HepG2 (cell line): Measurements from ENCODE around the gene NRG3. TPM values are rescaled to one million over a fixed set of nuclear protein-coding genes. Genes with fewer than 3 reads are reported as not detected.

Experiments used
- ATAC-seq: fragments of 200-7000 bp; cut with Tn5 transposase; 3 replicates; pipeline ENCODE4 v1.9.1; 2020; ENCODE audit warnings: mild to moderate bottlenecking, moderate library complexity
- BruUV-seq: library from RNA; stranded (reverse); fragments of 400-500 nt; replicated peaks from 2 replicates; lab custom pipeline; 2021; lab: Mats Ljungman, UMichigan
- CTCF ChIA-PET: fragments of 300-600 bp; formaldehyde crosslinking; extraction: SDS; loops from one replicate; lab custom pipeline; 2021; ENCODE audit warnings: low total read pairs, inconsistent platforms, low intra/inter-chr PET ratio; lab: Yijun Ruan, JAX
- POLR2A ChIA-PET: fragments of 350-600 bp; sonication (Branson Sonifier 250); formaldehyde crosslinking; loops from one replicate; lab custom pipeline; 2020; ENCODE audit warnings: antibody characterized with exemption, inconsistent platforms; lab: Yijun Ruan, JAX
- DNase-seq: peaks from one replicate; pipeline ENCODE4 v3.0.0-alpha.2; 2015; ENCODE audit warnings: low spot score
- FAIRE-seq: peaks from 3 replicates; lab custom pipeline; 2011; peaks lifted over from hg19 to GRCh38; lab: Jason Lieb, UNC
- H2AFZ ChIP-seq: one replicate; pipeline ENCODE4 v1.6.1; 2011; ENCODE audit warnings: low read length, inconsistent platforms
- H3K27ac ChIP-seq: fragments of 300-600 bp; 3 replicates; pipeline ENCODE4 v1.8.0; 2011; ENCODE audit warnings: mixed run types, mild to moderate bottlenecking, mixed read lengths, low read length, inconsistent platforms; ENCODE audit not compliant: insufficient read depth; ENCODE audit errors: extremely low read length
- H3K27me3 ChIP-seq, 2 experiments: fragments of 200-600 bp in 1 of 2; 2 replicates in 1 of 2; 3 replicates in 1 of 2; pipeline versions ENCODE4 v1.6.0 to v1.8.0; 2011; ENCODE audit warnings: low read length in 2 of 2, mild to moderate bottlenecking in 2 of 2, moderate library complexity in 2 of 2, inconsistent platforms in 1 of 2; ENCODE audit not compliant: insufficient read depth in 2 of 2, control insufficient read depth in 1 of 2
- H3K36me3 ChIP-seq, 2 experiments: fragments of 200-600 bp in 1 of 2; replicated peaks in 1 of 2; 2 replicates in 1 of 2; 3 replicates in 1 of 2; pipeline versions ENCODE4 v1.5.1 to v1.8.0; 2011; ENCODE audit warnings: low read length in 2 of 2, inconsistent platforms in 1 of 2; ENCODE audit not compliant: insufficient read depth in 2 of 2, control insufficient read depth in 1 of 2
- H3K4me1 ChIP-seq: 2 replicates; pipeline ENCODE4 v1.5.1; 2012; ENCODE audit warnings: low read length, inconsistent platforms; ENCODE audit not compliant: insufficient read depth
- H3K4me2 ChIP-seq: 2 replicates; pipeline ENCODE4 v1.6.0; 2011; ENCODE audit warnings: low read depth, low read length, inconsistent platforms
- H3K4me3 ChIP-seq, 3 experiments: fragments of 200-600 bp in 1 of 3; sonication (generic), shearing (Covaris generic) in 1 of 3; replicated peaks in 1 of 3; 2 replicates each; pipeline ENCODE4 v1.5.1; 2011 to 2016; ENCODE audit warnings: low read length in 3 of 3, inconsistent platforms in 2 of 3, low read depth in 2 of 3, mild to moderate bottlenecking in 2 of 3, control low read depth in 1 of 3, mixed read lengths in 1 of 3; ENCODE audit not compliant: insufficient read depth in 1 of 3
- H3K79me2 ChIP-seq: one replicate; pipeline ENCODE4 v1.6.1; 2011; ENCODE audit warnings: low read length, inconsistent platforms; ENCODE audit not compliant: insufficient read depth
- H3K9ac ChIP-seq: 2 replicates; pipeline ENCODE4 v1.6.0; 2011; ENCODE audit warnings: mild to moderate bottlenecking, low read depth, low read length, inconsistent platforms; ENCODE audit not compliant: insufficient read depth
- H3K9me3 ChIP-seq: 2 replicates; pipeline ENCODE4 v1.5.1; 2012; ENCODE audit warnings: mild to moderate bottlenecking, low read length
- H4K20me1 ChIP-seq: 2 replicates; pipeline ENCODE4 v1.6.0; 2011; ENCODE audit warnings: inconsistent platforms, mild to moderate bottlenecking, low read length, moderate library complexity; ENCODE audit not compliant: insufficient read depth
- MIER2 ChIP-seq: IDR thresholded peaks from 2 replicates; pipeline ENCODE4 v1.6.1; 2016; ENCODE audit warnings: missing biosample characterization, missing genetic modification reagents
- MIXL1 ChIP-seq: IDR thresholded peaks from 2 replicates; pipeline ENCODE4 v1.6.1; 2016
- NFATC3 ChIP-seq: sonication (generic); formaldehyde crosslinking; IDR thresholded peaks from 2 replicates; pipeline ENCODE4 v1.5.1; 2020; ENCODE audit warnings: mild to moderate bottlenecking, missing genetic modification reagents
- POLR2AphosphoS5 ChIP-seq: IDR thresholded peaks from 2 replicates; pipeline ENCODE4 v1.6.1; 2012; ENCODE audit warnings: low read depth, low read length
- RFXAP ChIP-seq: sonication (generic); formaldehyde crosslinking; IDR thresholded peaks from 2 replicates; pipeline ENCODE4 v1.4.0; 2020; ENCODE audit warnings: missing genetic modification reagents, borderline replicate concordance
- SPEN ChIP-seq: sonication (generic); formaldehyde crosslinking; IDR thresholded peaks from 2 replicates; pipeline ENCODE4 v1.5.1; 2020; ENCODE audit warnings: low read depth, mild to moderate bottlenecking, missing genetic modification reagents
- TCF12 ChIP-seq, 2 experiments: fragments of 450-650 bp in 1 of 2; sonication (generic) in 1 of 2; formaldehyde crosslinking in 1 of 2; IDR thresholded peaks; 2 replicates each; pipeline versions ENCODE4 v1.6.1 to v1.8.0; 2017 to 2022; ENCODE audit warnings: antibody characterized with exemption in 1 of 2, mild to moderate bottlenecking in 1 of 2, missing genetic modification reagents in 1 of 2, moderate library complexity in 1 of 2
- TMF1 ChIP-seq: sonication (generic); formaldehyde crosslinking; IDR thresholded peaks from 2 replicates; pipeline ENCODE4 v1.8.1; 2022; ENCODE audit warnings: low read depth, missing genetic modification reagents
- TRIM24 ChIP-seq: sonication (generic); formaldehyde crosslinking; IDR thresholded peaks from 2 replicates; pipeline ENCODE4 v1.8.0; 2022; ENCODE audit warnings: mild to moderate bottlenecking, missing genetic modification reagents
- ZNF143 ChIP-seq: sonication (generic); formaldehyde crosslinking; IDR thresholded peaks from 2 replicates; pipeline ENCODE4 v1.4.0; 2020; ENCODE audit warnings: missing genetic modification reagents
- ZNF225 ChIP-seq: sonication (generic); formaldehyde crosslinking; IDR thresholded peaks from 2 replicates; pipeline ENCODE4 v1.4.0; 2020; ENCODE audit warnings: mild to moderate bottlenecking, missing genetic modification reagents
- WGBS: methylation state at CpG from one replicate; pipeline ENCODE4 v1.1.6; 2017; ENCODE audit warnings: low lambda C conversion rate; 5-methylcytosine and 5-hydroxymethylcytosine counted together
- in situ Hi-C: cut with HindIII; loops from 2 replicates; pipeline ENCODE4 v1.10.0; 2017; ENCODE audit warnings: low pct_unique_long_range_greater_than_20kb; ENCODE audit not compliant: extremely low pct_ligation_motif_present
- intact Hi-C: fragments of 100-400 bp; cut with micrococcal nuclease; formaldehyde crosslinking; loops from one replicate; pipeline ENCODE4 v1.10.0; 2022; ENCODE audit not compliant: unreplicated experiment
- polyA plus RNA-seq, 8 experiments: library from polyadenylated mRNA; depleted of rRNA in 3 of 8; stranded (reverse) in 7 of 8; unstranded in 1 of 8; fragments of >200 nt; fragmentation: Illumina TruSeq in 4 of 8; extraction: Trizol in 4 of 8; gene quantifications; 2 replicates each; pipeline versions ENCODE4 v1.2.1 to v1.2.3, GENCODE V29; 2011 to 2016; ENCODE audit warnings: low read depth in 4 of 8, missing spikeins in 1 of 8, mixed read lengths in 1 of 8; ENCODE audit not compliant: insufficient read depth in 1 of 8
- total RNA-seq, 5 experiments: library from RNA; depleted of rRNA; stranded (reverse); fragments of >200 nt; fragmentation: Illumina TruSeq; extraction: Trizol; gene quantifications; 2 replicates each; pipeline ENCODE4 v1.2.3, GENCODE V29; 2016; ENCODE audit warnings: low read depth in 1 of 5
- TF ChIP-seq, protein P1 (sequence below): sonication (generic); formaldehyde crosslinking; IDR thresholded peaks from 2 replicates; pipeline ENCODE4 v1.8.0; 2022; ENCODE audit warnings: mild to moderate bottlenecking, missing genetic modification reagents, moderate library complexity
- TF ChIP-seq, protein P2 (sequence below): sonication (generic); formaldehyde crosslinking; IDR thresholded peaks from 2 replicates; pipeline ENCODE4 v1.8.0; 2022; ENCODE audit warnings: mild to moderate bottlenecking, missing genetic modification reagents, moderate library complexity
- TF ChIP-seq, protein P3 (sequence below): sonication (generic); formaldehyde crosslinking; IDR thresholded peaks from 2 replicates; pipeline ENCODE4 v1.9.0; 2021; ENCODE audit warnings: missing genetic modification reagents, mild to moderate bottlenecking, borderline replicate concordance
- TF ChIP-seq, protein P4 (sequence below): sonication (generic); formaldehyde crosslinking; IDR thresholded peaks from 2 replicates; pipeline ENCODE4 v1.4.0; 2020; ENCODE audit warnings: missing genetic modification reagents

The NRG3 gene
- total and polyA plus RNA-seq, 2 of the 13 experiments (the other 11 are each of a cell fraction or from before 2014, with no cell fraction given): not detected

DNA sequence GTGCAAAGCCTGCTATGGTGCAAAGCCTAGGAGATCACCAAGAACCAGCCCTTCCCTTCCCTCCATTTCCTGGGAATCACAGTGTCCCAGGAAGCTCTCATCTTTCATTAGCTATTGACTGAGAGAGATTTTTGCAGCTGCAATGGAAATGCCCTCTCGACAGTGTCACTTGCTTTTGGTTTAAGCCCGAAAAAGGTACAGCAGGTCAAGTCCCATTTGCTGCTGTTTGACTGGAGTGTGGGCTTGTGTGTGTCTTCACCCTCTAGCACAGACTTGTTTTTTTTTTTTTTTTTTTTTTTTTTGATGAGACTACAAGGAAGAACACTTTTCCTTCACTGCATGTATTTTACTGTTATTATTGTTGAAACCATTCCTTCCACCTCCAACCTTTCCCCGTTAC lies 36.3 kb downstream of the NRG3 start:
- no peak for DNase-seq
- WGBS: 0% methylated on average over 3 of the region's 3 CpGs
- H3K36me3 ChIP-seq: no peaks in the 10 kb centered on the region
- no peak overlapping the region for H3K27ac ChIP-seq
- no peak overlapping the region for H3K4me2 ChIP-seq
- no peak overlapping the region for H3K9ac ChIP-seq
- no peak for ATAC-seq
- no peaks in the 10 kb centered on the region for H3K79me2 ChIP-seq
- no peaks in the 10 kb centered on the region; a peak in 1 of 5 replicates for H3K27me3 ChIP-seq
- no peaks in the 10 kb centered on the region for H3K4me1 ChIP-seq
- no peak overlapping the region for H2AFZ ChIP-seq
- POLR2A ChIA-PET: no interaction called here
- H4K20me1 ChIP-seq: no peaks in the 10 kb centered on the region
- intact Hi-C loops (no loop called here), in situ Hi-C loops (no loop called here)
- H3K9me3 ChIP-seq: peaks cover 51% of the 10 kb centered on the region
- BruUV-seq: no TSS peak
- FAIRE-seq: no peak
- TF ChIP-seq MIER2 (CRISPR knock-in tag) (no peak), NFATC3 (CRISPR knock-in tag) (no peak), MIXL1 (CRISPR knock-in tag) (no peak), TRIM24 (CRISPR knock-in tag) (no peak), ZNF143 (CRISPR knock-in tag) (no peak), ZNF225 (CRISPR knock-in tag) (no peak), RFXAP (CRISPR knock-in tag) (no peak), TMF1 (CRISPR knock-in tag) (no peak), SPEN (CRISPR knock-in tag) (no peak), POLR2AphosphoS5 (no peak), TCF12 (IDR thresholded peaks at IDR 0.05) (no peak), TCF12 (CRISPR knock-in tag; IDR thresholded peaks at IDR 0.05) (no peak)
- TF ChIP-seq, protein P1, sequence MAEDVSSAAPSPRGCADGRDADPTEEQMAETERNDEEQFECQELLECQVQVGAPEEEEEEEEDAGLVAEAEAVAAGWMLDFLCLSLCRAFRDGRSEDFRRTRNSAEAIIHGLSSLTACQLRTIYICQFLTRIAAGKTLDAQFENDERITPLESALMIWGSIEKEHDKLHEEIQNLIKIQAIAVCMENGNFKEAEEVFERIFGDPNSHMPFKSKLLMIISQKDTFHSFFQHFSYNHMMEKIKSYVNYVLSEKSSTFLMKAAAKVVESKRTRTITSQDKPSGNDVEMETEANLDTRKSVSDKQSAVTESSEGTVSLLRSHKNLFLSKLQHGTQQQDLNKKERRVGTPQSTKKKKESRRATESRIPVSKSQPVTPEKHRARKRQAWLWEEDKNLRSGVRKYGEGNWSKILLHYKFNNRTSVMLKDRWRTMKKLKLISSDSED (CRISPR knock-in tag): no peak
- TF ChIP-seq, protein P2, sequence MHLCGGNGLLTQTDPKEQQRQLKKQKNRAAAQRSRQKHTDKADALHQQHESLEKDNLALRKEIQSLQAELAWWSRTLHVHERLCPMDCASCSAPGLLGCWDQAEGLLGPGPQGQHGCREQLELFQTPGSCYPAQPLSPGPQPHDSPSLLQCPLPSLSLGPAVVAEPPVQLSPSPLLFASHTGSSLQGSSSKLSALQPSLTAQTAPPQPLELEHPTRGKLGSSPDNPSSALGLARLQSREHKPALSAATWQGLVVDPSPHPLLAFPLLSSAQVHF: no peak
- TF ChIP-seq, protein P3, sequence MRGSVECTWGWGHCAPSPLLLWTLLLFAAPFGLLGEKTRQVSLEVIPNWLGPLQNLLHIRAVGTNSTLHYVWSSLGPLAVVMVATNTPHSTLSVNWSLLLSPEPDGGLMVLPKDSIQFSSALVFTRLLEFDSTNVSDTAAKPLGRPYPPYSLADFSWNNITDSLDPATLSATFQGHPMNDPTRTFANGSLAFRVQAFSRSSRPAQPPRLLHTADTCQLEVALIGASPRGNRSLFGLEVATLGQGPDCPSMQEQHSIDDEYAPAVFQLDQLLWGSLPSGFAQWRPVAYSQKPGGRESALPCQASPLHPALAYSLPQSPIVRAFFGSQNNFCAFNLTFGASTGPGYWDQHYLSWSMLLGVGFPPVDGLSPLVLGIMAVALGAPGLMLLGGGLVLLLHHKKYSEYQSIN (CRISPR knock-in tag): no peak
- TF ChIP-seq, protein P4, sequence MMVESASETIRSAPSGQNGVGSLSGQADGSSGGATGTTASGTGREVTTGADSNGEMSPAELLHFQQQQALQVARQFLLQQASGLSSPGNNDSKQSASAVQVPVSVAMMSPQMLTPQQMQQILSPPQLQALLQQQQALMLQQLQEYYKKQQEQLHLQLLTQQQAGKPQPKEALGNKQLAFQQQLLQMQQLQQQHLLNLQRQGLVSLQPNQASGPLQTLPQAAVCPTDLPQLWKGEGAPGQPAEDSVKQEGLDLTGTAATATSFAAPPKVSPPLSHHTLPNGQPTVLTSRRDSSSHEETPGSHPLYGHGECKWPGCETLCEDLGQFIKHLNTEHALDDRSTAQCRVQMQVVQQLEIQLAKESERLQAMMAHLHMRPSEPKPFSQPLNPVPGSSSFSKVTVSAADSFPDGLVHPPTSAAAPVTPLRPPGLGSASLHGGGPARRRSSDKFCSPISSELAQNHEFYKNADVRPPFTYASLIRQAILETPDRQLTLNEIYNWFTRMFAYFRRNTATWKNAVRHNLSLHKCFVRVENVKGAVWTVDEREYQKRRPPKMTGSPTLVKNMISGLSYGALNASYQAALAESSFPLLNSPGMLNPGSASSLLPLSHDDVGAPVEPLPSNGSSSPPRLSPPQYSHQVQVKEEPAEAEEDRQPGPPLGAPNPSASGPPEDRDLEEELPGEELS (CRISPR knock-in tag): no peak
- CTCF ChIA-PET: no interaction called here
- no peak overlapping the region for H3K4me3 ChIP-seq
